GM23338 (cell line): Measurements from ENCODE around the gene AKR1D1. TPM values are rescaled to one million over a fixed set of nuclear protein-coding genes. Genes with fewer than 3 reads are reported as not detected.

Experiments
- ATAC-seq: fragments of 200-7000 bp; cut with Tn5 transposase; 3 replicates; pipeline ENCODE4 v1.9.1; 2020
- DNase-seq: peaks from one replicate; pipeline ENCODE4 v3.0.0-alpha.2; 2015; ENCODE audit warnings: low spot score
- H2AFZ ChIP-seq: fragments of 200-600 bp; sonication (generic); 2 replicates; pipeline ENCODE4 v1.8.0; 2016; ENCODE audit warnings: antibody characterized with exemption, mild to moderate bottlenecking, moderate library complexity
- H3F3A ChIP-seq: fragments of 200-600 bp; sonication (generic); replicated peaks from 2 replicates; pipeline ENCODE4 v1.8.0; 2017; ENCODE audit warnings: antibody characterized with exemption, mixed run types, low read depth
- H3K27ac ChIP-seq: fragments of 200-600 bp; sonication (generic); 2 replicates; pipeline ENCODE4 v1.6.1; 2016; ENCODE audit warnings: low read depth
- H3K27me3 ChIP-seq: fragments of 200-600 bp; sonication (generic); 2 replicates; pipeline ENCODE4 v1.8.0; 2016; ENCODE audit warnings: mild to moderate bottlenecking, mixed run types, moderate library complexity; ENCODE audit not compliant: insufficient read depth
- H3K36me3 ChIP-seq: fragments of 200-600 bp; sonication (generic); 2 replicates; pipeline ENCODE4 v1.8.0; 2016; ENCODE audit warnings: mild to moderate bottlenecking; ENCODE audit not compliant: insufficient read depth
- H3K4me1 ChIP-seq: fragments of 200-600 bp; sonication (generic); 2 replicates; pipeline ENCODE4 v1.8.0; 2016; ENCODE audit warnings: mild to moderate bottlenecking, moderate library complexity; ENCODE audit not compliant: insufficient read depth
- H3K4me2 ChIP-seq: fragments of 200-600 bp; sonication (generic); 2 replicates; pipeline ENCODE4 v1.7.1; 2017; ENCODE audit warnings: mixed run types
- H3K4me3 ChIP-seq: fragments of 200-600 bp; sonication (generic); 2 replicates; pipeline ENCODE4 v1.6.1; 2016; ENCODE audit warnings: mixed run types
- H3K79me2 ChIP-seq: fragments of 200-600 bp; sonication (generic); replicated peaks from 2 replicates; pipeline ENCODE4 v1.8.0; 2017; ENCODE audit warnings: mild to moderate bottlenecking; ENCODE audit not compliant: insufficient read depth
- H3K9me2 ChIP-seq: fragments of 200-600 bp; sonication (generic); 2 replicates; pipeline ENCODE4 v1.8.0; 2017; ENCODE audit not compliant: insufficient read depth
- H4K20me1 ChIP-seq: fragments of 200-600 bp; sonication (generic); replicated peaks from 2 replicates; pipeline ENCODE4 v1.8.0; 2017; ENCODE audit warnings: mild to moderate bottlenecking; ENCODE audit not compliant: insufficient read depth
- H3K27ac Mint-ChIP-seq: 2 replicates; pipeline ENCODE4 v1.8.0; 2020; ENCODE audit warnings: inconsistent platforms, mild to moderate bottlenecking, moderate library complexity, mixed read lengths
- H3K27me3 Mint-ChIP-seq: 3 replicates; pipeline ENCODE4 v1.8.0; 2022; ENCODE audit warnings: low read depth, mild to moderate bottlenecking, moderate library complexity, mixed read lengths, inconsistent platforms; ENCODE audit not compliant: insufficient read depth, poor library complexity
- H3K36me3 Mint-ChIP-seq: 3 replicates; pipeline ENCODE4 v1.8.0; 2021; ENCODE audit warnings: low read depth, mild to moderate bottlenecking, inconsistent platforms, moderate library complexity, mixed read lengths
- H3K4me1 Mint-ChIP-seq: 3 replicates; pipeline ENCODE4 v1.8.0; 2020; ENCODE audit warnings: mild to moderate bottlenecking, inconsistent platforms, mixed read lengths
- H3K4me3 Mint-ChIP-seq: 3 replicates; pipeline ENCODE4 v1.8.0; 2021; ENCODE audit warnings: moderate library complexity, mild to moderate bottlenecking, inconsistent platforms, mixed read lengths
- H3K9me3 Mint-ChIP-seq: 3 replicates; pipeline ENCODE4 v1.8.0; 2020; ENCODE audit warnings: moderate library complexity, mild to moderate bottlenecking, inconsistent platforms, mixed read lengths
- CREB1 ChIP-seq: fragments of 250-450 bp; sonication (Bioruptor Pico); IDR thresholded peaks from 2 replicates; pipeline ENCODE4 v1.5.0; 2020; ENCODE audit warnings: low read depth, mild to moderate bottlenecking, moderate library complexity
- CTCF ChIP-seq, 2 experiments: fragments of 200-600 bp in 1 of 2; sonication (generic) in 1 of 2; conservative IDR thresholded peaks; 2 replicates each; pipeline versions ENCODE4 v1.5.1 to v1.6.1; 2016 to 2017; ENCODE audit warnings: antibody characterized with exemption in 2 of 2, low read depth in 2 of 2, mild to moderate bottlenecking in 2 of 2, moderate library complexity in 1 of 2
- EZH2 ChIP-seq: fragments of 200-600 bp; sonication (generic); IDR thresholded peaks from one replicate; pipeline ENCODE4 v1.8.0; 2017; ENCODE audit warnings: antibody characterized with exemption, mild to moderate bottlenecking, low read depth; ENCODE audit not compliant: unreplicated experiment
- JUNB ChIP-seq: IDR thresholded peaks from one replicate; pipeline ENCODE4 v1.6.1; 2016; ENCODE audit warnings: antibody characterized with exemption; ENCODE audit not compliant: unreplicated experiment
- NANOG ChIP-seq: IDR thresholded peaks from 2 replicates; pipeline ENCODE4 v1.6.1; 2016; ENCODE audit warnings: antibody characterized with exemption, borderline replicate concordance
- POLR2AphosphoS5 ChIP-seq: IDR thresholded peaks from 2 replicates; pipeline ENCODE4 v1.6.1; 2016; ENCODE audit warnings: antibody characterized with exemption, low read depth
- STAT1 ChIP-seq: IDR thresholded peaks from one replicate; pipeline ENCODE4 v1.6.1; 2016; ENCODE audit warnings: antibody characterized with exemption; ENCODE audit not compliant: unreplicated experiment
- ZNF331 ChIP-seq: fragments of 250-450 bp; sonication (Bioruptor Pico); IDR thresholded peaks from 2 replicates; pipeline ENCODE4 v1.5.0; 2020; ENCODE audit warnings: low read depth, mild to moderate bottlenecking, moderate library complexity
- ZNF462 ChIP-seq: fragments of 250-450 bp; sonication (Bioruptor Pico); IDR thresholded peaks from 2 replicates; pipeline ENCODE4 v1.5.0; 2020; ENCODE audit warnings: mild to moderate bottlenecking, moderate library complexity
- polyA plus RNA-seq: library from polyadenylated mRNA; unstranded; fragments of >200 nt; fragmentation: Nextera tagmentation; extraction: Ambion mirVana; gene quantifications from 2 replicates; pipeline ENCODE4 v1.2.1, GENCODE V29; 2016
- total RNA-seq: library from RNA; depleted of rRNA; stranded (reverse); fragments of >200 nt; shearing (Covaris generic); gene quantifications from 2 replicates; pipeline ENCODE4 v1.2.3, GENCODE V29; 2014
- TF ChIP-seq, protein P1 (sequence below): IDR thresholded peaks from 2 replicates; pipeline ENCODE4 v1.6.1; 2016; ENCODE audit warnings: antibody characterized with exemption
- TF ChIP-seq, protein P2 (sequence below): IDR thresholded peaks from one replicate; pipeline ENCODE4 v1.6.1; 2018; ENCODE audit warnings: antibody characterized with exemption; ENCODE audit not compliant: unreplicated experiment

Gene AKR1D1
- total and polyA plus RNA-seq, 2 experiments from 2014 or later: 0.14 TPM; not detected in 1

- Mint-ChIP-seq H3K27ac (no peak overlapping the region), H3K4me3 (no peak overlapping the region), H3K4me1 (peaks cover 27% of the 10 kb centered on the region), H3K36me3 (peaks cover 52% of the 10 kb centered on the region), H3K9me3 (peaks cover 41% of the 10 kb centered on the region), H3K27me3 (peaks cover 5% of the 10 kb centered on the region)
- peaks cover 55% of the 10 kb centered on the region for H3K4me1 ChIP-seq
- no peak for TF ChIP-seq ZNF331
- TF ChIP-seq, protein P1, sequence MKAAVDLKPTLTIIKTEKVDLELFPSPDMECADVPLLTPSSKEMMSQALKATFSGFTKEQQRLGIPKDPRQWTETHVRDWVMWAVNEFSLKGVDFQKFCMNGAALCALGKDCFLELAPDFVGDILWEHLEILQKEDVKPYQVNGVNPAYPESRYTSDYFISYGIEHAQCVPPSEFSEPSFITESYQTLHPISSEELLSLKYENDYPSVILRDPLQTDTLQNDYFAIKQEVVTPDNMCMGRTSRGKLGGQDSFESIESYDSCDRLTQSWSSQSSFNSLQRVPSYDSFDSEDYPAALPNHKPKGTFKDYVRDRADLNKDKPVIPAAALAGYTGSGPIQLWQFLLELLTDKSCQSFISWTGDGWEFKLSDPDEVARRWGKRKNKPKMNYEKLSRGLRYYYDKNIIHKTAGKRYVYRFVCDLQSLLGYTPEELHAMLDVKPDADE: no peak
- TF ChIP-seq CREB1 (CRISPR knock-in tag): no peak
- no peak for TF ChIP-seq ZNF462 (CRISPR knock-in tag)
- no peak for TF ChIP-seq NANOG
- no peak for TF ChIP-seq STAT1
- no peak for TF ChIP-seq EZH2
- no peak for TF ChIP-seq POLR2AphosphoS5
- TF ChIP-seq, protein P2, sequence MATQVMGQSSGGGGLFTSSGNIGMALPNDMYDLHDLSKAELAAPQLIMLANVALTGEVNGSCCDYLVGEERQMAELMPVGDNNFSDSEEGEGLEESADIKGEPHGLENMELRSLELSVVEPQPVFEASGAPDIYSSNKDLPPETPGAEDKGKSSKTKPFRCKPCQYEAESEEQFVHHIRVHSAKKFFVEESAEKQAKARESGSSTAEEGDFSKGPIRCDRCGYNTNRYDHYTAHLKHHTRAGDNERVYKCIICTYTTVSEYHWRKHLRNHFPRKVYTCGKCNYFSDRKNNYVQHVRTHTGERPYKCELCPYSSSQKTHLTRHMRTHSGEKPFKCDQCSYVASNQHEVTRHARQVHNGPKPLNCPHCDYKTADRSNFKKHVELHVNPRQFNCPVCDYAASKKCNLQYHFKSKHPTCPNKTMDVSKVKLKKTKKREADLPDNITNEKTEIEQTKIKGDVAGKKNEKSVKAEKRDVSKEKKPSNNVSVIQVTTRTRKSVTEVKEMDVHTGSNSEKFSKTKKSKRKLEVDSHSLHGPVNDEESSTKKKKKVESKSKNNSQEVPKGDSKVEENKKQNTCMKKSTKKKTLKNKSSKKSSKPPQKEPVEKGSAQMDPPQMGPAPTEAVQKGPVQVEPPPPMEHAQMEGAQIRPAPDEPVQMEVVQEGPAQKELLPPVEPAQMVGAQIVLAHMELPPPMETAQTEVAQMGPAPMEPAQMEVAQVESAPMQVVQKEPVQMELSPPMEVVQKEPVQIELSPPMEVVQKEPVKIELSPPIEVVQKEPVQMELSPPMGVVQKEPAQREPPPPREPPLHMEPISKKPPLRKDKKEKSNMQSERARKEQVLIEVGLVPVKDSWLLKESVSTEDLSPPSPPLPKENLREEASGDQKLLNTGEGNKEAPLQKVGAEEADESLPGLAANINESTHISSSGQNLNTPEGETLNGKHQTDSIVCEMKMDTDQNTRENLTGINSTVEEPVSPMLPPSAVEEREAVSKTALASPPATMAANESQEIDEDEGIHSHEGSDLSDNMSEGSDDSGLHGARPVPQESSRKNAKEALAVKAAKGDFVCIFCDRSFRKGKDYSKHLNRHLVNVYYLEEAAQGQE: no peak
- no peak for TF ChIP-seq CTCF (conservative IDR thresholded peaks at IDR 0.05; ENCODE audit: low read depth in 2 of 2)
- TF ChIP-seq JUNB: no peak
- H4K20me1 ChIP-seq: no peaks in the 10 kb centered on the region
- no peaks in the 10 kb centered on the region; the same call in 1 of the 2 replicates for H3F3A ChIP-seq
- DNase-seq (no peak), ATAC-seq (no peak)
- peaks cover 9% of the 10 kb centered on the region for H3K36me3 ChIP-seq
- no peak overlapping the region for H2AFZ ChIP-seq
- 0 out of 2 replicates have a peak, but pooled peaks cover 4% of the 10 kb centered on the region for H3K9me2 ChIP-seq
- no peak overlapping the region for H3K27ac ChIP-seq
- no peak overlapping the region for H3K4me3 ChIP-seq
- H3K4me2 ChIP-seq: no peak overlapping the region
- no peaks in the 10 kb centered on the region for H3K79me2 ChIP-seq
- no peaks in the 10 kb centered on the region for H3K27me3 ChIP-seq
Observed at GRCh38 chr7:138030679-138031351, 45.4 kb upstream of the AKR1D1 start.
